Fibroblast of peridontal ligament (primary cell): ENCODE measurements around the gene RELT.

Experiments
- DNase-seq: peaks from one replicate; pipeline ENCODE4 v3.0.0-alpha.2; 2010; ENCODE audit errors: extremely low read depth

RELT gene

DNA sequence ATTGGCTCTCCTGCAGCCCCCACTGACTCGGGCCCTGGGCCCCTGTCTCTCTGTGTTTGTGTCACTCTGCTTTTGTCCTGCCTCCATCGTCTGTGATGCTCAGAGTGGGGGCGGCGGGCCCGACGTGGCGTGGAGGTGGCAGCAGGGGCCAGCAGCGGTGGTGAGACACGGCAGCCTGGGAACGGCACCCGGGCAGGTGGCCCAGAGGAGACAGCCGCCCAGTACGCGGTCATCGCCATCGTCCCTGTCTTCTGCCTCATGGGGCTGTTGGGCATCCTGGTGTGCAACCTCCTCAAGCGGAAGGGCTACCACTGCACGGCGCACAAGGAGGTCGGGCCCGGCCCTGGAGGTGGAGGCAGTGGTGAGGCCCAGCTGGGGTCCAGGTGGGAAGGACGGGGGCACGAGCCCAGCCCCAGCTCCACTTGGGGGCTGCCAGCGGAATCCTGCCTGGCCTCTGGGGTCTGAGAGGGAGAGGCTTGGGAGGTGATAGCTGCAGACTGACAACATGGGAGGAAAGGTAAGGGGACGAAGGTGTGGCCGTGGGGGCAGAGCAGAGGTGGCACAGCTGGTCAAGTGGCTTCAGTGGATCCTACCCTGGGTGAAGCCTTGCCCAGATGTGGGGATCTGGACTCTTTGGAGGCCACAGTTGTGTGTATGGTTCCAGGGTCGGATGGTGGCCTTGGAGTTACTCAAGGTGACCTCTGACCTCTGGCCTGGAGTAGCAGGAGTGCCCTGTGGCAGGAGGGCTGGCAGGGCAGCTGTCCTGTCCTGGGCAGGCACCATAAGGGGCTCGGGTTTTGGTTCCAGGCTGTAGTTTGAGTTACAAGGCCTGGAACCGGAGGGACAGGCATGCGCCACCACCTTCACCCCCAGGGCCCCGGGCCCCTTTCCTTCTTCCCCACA lies 16.2 kb downstream of the RELT start:
- DNase-seq, result no peak

DNA sequence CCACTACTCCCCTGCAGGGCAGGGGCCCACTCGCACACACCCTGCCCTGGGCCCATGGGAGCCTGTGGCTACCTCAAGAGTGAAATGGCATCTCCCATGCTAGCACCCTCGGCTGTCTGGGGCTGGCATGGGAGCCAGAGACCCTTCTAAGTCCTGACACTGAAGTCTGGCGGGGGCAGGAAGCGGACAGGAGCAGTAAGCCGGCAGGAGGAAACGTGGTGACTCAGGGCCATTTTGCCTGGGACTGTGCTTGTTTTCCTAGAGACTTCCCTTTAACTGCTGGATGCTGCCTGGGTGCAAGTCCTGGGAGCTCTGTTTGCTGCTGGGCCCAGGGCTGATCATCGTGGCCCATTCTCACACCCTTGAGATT lies 16.8 kb downstream of the RELT start:
- no peak for DNase-seq

- peak; percentile 81 for DNase-seq
Measured at GRCh38 chr11:73393479-73394415, 17.5 kb downstream of the RELT start.

GRCh38 chr11:73394416-73395296 lies 18.5 kb downstream of the RELT start:
- DNase-seq, result no peak

GRCh38 chr11:73395297-73396208 lies 19.4 kb downstream of the RELT start:
- DNase-seq, result no peak

- DNase-seq, result no peak
Measured at GRCh38 chr11:73396251-73396930, 20.2 kb downstream of the RELT start.

DNA sequence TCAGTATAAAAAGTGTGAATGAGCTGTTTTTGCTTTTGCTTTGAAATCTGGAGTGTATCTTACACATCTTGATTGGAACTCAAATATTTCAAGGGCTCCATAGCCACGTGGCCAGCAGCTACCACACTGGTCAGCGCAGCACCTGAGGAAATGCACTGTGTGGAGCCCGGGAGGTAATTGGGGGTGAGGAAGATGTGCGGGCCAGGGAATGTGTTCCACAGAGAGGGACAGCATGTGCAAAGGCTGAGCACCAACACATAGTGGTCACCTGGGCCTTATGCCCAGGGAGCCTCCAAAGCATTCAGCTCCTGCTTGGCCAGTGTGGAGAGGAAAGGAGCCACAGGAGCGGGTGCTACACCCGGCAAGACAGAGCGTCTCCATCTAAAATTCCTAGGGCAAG lies 20.8 kb downstream of the RELT start:
- DNase-seq, result no peak

DNA sequence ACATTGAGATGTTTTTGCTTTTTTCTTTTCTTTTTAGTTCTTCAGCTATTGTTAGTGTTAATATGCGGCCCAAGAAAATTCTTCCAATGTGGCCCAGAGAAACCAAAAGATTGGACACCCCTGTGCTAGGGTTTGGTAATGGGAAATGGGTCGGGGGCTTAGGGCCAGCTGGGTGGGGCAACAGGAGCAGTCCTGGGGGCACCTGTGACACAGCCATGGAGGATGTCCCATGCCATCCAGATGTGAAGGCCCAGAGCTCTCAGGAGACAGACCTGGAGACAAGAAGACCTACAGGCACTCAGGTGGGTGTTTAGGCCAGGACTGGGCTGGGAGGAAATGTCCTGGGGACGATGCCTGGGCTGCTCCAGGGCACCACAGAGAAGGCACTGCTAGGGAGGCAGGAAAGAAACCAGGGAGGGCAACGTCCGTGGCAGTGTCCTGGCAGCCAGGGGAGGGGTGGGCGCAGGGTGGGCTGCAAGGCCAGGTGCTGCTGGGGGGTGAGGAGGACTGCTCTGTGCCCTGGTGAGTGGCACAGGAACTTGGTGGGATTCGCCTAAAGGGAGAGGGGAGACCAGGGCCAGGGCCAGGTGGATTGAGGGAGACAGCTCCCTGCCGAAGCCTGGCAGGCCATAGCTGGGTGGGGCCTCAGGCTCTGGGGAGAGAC lies 21.4 kb downstream of the RELT start:
- no peak for DNase-seq

GRCh38 chr11:73398132-73398526 lies 21.9 kb downstream of the RELT start:
- DNase-seq, result no peak

DNA sequence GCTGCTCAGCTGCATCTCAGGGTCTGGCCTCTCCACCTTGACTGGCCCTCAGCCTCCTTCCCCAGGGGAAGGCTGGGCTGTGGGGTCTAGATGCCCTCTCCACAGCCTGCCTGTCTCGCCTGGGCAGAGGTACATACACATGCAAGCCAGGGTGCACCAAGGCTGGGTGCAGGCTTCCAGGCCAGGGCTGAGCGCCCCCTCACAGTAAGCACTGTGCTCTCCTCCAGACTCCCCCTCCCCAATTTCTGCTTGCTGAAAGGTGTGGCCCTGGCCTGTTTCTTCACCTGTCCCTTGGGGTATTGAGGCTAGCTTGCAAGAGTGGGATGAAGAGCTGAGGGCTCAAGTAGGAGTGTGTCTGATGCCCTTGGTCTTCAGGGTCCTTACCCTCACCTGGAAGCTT lies 22.5 kb downstream of the RELT start:
- DNase-seq, result no peak

DNA sequence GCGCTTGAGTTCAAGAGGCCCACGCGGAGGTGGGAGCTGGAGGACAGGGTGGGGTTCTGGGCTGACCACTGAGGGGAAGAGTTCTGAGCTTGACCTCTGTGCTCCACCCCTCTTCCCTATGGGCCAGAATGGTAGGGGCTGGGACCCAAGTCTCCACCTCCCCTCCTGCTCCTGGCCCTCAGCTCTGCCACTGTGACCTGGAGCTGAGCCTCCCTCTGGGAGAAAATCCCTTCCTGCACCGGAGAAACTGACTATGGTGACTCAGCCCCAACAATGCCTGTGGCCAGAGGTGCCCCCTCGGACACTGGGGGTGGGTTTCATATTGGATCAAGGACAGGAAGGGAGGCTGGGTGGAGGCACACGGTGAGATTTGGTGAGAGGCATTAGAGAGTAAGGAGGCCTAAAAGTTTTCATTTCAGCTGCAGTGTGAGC lies 23.0 kb downstream of the RELT start:
- DNase-seq, result no peak

GRCh38 chr11:73399636-73400035 lies 23.4 kb downstream of the RELT start:
- no peak for DNase-seq

DNA sequence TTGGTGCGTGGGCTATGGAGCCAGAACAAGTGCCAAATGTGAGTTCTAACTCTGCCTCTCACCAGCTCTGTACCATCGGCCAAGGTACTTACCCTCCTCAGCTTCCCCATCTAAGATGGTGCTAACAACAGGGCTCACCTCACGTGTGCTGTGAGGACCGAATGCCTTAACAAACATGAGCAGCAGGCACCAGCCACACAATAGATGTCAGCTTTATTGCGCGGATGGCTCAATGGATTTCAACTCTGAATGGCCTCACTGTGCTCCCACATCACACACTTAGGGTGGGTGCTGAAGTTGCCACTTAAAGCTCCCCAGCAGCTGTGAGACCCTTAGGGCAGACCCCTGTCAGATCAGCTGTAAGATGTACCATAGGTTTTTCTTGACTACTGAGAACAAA lies 24.1 kb downstream of the RELT start:
- no peak for DNase-seq

GRCh38 chr11:73401217-73401923 lies 25.2 kb downstream of the RELT start:
- DNase-seq, result no peak

DNA sequence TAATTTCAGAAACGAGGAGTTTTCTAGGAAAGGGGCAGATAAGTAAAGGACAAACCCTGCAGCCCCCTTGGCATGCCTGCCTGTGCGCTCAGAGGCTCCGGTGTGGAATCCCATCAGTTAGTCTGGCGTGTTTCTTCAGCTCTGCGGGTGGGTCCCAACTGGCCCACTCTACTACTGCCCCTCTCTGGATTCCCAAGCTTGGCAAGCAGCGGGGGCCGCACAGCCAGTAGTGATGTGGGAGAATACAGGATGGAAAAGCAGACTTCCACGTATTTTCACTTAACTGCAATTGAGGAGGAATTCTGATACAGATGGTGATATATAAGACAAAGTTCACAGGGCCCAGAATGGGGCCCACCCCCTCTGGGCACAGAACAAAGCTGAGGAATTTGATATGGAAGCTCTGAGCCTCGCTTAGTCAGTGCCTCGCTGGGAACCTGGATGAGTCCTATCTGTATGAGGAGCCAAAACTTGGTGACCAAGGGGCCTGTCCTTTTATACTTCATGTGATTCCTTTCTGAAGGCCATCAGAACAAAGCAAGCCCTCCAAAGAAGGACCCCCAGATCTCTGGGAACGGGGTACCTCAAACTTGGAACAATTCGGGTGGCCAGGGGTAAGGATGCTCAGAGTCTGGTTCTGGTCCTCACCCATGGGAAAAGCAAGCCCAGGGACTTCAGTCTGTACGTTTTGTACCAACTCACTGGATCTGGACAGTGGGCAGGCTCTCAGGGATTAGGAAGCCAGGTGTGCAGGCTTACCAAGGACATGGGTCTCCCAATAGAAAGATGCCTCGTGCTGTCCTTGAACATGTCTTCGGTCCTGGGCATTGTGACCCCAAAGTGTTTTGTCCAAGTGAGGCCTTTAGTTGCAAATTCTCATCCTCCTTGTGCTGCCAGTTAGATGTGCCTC lies 26.0 kb downstream of the RELT start:
- peak; percentile 29 for DNase-seq

- peak; percentile 28 for DNase-seq
Measured at GRCh38 chr11:73402834-73403185, 26.6 kb downstream of the RELT start.

DNA sequence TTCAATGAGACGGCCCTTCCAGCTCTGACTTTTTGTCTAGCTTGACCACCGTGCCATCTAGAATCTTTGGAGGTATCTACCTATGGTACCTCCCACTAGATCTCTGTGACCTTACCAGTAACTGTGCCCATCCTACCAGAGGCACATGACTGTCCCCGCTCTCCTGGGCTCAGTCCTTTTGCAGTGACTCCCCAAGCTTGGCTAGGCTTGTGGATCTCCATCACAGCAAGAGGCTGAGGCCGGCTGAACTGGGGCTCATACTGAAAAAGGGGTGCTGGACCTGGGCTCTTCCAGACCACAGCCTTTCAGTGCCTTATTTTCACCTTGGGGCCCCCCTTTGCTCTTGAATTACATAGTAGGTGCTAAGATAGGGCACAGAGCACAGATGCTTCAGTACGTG lies 27.3 kb downstream of the RELT start:
- DNase-seq, result no peak

GRCh38 chr11:73404048-73404447 lies 27.8 kb downstream of the RELT start:
- DNase-seq, result peak; percentile 72
